Inflammatory macrophage treated with lipopolysaccharide for 4 hours (primary cell): ENCODE results near the gene B4GALNT4.
"Not testable (repeated sequence)": the region's sequence is repeated elsewhere in the genome, so short reads cannot be mapped to it uniquely, and the experiment has no call there.

ENCODE experiments used
- DNase-seq: peaks from one replicate; pipeline ENCODE4 v3.0.0-alpha.2; 2020

The B4GALNT4 gene, protein sequence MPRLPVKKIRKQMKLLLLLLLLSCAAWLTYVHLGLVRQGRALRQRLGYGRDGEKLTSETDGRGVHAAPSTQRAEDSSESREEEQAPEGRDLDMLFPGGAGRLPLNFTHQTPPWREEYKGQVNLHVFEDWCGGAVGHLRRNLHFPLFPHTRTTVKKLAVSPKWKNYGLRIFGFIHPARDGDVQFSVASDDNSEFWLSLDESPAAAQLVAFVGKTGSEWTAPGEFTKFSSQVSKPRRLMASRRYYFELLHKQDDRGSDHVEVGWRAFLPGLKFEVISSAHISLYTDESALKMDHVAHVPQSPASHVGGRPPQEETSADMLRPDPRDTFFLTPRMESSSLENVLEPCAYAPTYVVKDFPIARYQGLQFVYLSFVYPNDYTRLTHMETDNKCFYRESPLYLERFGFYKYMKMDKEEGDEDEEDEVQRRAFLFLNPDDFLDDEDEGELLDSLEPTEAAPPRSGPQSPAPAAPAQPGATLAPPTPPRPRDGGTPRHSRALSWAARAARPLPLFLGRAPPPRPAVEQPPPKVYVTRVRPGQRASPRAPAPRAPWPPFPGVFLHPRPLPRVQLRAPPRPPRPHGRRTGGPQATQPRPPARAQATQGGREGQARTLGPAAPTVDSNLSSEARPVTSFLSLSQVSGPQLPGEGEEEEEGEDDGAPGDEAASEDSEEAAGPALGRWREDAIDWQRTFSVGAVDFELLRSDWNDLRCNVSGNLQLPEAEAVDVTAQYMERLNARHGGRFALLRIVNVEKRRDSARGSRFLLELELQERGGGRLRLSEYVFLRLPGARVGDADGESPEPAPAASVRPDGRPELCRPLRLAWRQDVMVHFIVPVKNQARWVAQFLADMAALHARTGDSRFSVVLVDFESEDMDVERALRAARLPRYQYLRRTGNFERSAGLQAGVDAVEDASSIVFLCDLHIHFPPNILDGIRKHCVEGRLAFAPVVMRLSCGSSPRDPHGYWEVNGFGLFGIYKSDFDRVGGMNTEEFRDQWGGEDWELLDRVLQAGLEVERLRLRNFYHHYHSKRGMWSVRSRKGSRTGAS

DNA sequence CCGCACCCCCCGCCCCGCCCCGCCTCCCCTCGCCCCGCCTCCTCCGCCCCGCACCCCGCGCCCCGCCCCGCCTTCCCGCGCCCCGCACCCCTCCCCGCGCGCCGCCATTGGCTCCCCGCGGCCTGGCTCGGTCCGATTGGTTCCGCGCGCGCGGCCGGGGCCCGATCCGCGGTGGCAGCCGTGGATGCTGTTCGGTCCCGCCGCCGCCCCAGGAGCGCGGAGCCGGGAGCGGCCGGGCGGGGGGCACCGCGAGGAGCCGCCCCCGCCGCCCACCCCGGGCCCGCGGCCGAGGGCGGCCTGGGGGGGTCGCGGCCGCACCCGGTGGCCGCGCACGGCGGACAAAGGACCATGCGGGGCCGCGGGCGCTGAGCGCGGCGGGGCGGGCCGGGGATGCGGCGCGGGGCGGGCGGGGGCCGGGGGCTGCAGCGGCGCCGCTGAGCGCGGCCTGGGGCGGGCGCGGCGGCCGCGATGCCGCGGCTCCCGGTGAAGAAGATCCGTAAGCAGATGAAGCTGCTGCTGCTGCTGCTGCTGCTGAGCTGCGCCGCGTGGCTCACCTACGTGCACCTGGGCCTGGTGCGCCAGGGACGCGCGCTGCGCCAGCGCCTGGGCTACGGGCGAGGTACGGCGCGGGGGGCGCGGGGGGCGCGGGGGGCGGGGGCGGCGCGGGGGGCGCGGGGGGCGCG is at the start of gene B4GALNT4:
Gene B4GALNT4 (plus strand): TSS at position 164 of the 683 bp plus-strand sequence. CDS start 305 bp downstream, at position 469.
- DNase-seq: no peak

DNA sequence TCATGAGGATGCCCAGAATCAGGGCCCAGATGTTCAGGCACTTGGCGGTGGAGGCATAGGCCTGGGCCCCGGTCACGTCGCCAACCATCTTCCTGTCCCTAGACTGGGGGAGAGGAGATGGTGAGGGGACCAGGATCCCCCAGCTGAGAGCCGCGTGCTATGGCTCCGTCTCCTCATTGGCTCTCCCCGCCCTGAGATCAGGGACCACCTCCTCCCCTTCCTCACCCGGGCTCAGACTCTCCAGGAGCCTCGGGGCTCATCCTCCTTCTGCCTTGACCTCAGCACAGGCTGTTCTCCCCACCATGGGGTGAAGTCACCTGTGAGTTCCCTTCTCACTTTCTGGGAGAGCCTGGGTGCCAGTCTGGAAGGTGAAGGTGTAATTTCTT is 49.4 kb upstream of the B4GALNT4 start:
- not testable (repeated sequence) for DNase-seq

DNA sequence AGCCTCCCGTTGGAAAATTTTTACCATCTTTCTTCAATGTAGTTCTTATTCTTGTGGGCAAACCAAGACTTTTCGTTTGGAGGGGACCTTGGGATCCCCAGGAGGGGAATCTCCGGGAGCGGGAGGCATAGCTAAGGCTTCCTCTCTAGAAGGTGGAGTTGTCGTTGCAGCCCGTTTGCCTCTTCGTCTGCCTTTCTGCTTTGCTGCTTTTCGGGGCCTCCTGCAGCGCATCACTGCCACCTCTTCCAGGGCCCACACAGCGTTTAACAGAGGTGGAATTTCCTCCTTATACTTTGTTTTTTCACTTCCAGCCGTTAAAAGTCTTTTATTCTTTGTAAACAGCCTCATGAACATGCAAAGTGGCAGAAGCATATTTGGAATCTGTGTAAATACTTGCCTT is 45.1 kb upstream of the B4GALNT4 start:
- no peak for DNase-seq

DNA sequence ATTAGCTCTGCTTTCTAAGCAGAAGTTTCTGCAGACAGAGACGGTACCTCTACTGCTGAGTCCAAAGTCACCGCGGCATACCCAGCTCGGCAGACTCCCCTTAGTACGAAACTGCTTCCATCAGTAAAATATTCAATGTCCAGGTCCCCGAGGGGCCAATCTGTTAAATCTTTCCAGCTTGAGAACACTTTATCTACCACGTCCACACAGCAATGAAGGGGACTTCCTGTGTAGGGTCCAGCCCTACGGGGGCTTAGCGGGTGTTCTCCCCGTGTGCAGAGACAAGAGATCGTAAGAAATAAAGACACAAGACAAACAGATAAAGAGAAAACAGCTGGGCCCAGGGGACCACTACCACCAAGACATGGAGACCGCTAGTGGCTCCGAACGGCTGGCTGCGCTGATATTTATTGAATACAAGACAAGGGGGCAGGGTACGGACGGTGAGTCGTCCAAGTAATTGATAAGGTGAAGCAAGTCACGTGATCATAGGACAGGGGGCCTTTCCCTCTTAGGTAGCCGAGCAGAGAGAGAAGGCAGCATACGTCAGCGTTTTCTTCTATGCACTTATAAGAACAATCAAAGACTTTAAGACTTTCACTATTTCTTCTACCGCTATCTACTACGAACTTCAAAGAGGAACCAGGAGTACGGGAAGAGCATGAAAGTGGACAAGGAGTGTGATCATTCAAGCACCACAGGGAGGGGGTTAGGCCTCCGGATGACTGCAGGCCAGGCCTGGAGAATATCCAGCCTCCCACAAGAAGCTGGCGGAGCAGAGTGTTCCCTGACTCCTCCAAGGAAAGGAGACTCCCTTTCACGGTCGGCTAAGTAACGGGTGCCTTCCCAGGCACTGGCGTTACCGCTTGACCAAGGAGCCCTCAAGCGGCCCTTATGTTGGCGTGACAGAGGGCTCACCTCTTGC is 44.4 kb upstream of the B4GALNT4 start:
- DNase-seq: not testable (repeated sequence)

DNA sequence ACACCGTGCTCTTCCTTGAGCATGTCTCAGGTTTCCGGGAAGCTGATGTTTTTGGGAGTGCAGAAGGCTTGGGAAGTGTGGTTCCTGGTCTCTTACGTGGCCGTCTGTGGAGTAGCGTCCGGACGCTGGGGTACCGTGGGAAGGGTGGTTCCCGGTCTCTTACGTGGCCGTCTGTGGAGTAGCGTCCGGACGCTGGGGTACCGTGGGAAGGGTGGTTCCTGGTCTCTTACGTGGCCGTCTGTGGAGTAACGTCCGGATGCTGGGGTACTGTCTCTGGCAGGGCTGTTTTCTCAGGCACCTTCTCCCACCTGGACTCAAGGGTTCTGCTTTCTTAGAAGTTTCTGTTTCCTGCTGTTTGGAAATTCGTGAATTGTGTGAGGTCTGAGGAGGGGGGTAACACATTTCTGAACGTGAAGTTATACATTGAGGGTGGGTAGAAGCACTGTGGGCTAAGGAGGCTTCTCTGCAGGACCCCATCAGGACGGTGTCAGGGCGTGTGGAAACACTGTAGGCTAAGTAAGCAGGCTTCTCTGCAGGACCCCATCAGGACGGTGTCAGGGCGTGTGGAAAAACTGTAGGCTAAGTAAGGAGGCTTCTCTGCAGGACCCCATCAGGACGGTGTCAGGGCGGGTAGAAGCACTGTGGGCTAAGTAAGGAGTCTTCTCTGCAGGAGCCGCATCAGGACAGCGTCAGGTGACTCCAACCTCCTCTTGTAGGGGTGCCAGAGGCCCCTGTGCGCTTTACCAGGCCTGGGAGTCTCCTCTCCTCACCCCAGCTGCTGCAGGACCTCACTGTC is 43.3 kb upstream of the B4GALNT4 start:
- DNase-seq: no peak

DNA sequence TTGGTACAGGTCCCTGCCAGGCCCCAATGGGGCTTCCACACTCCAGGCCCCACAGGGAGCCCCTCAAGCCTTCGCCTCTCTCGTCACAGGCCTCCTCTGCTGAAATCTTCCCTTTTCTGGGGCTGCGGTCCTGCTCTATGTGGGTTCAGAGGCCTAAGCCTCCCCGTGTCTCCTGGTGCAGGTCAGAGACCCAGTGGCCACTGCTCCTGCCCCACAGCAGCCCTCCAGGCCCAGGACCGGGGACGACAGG is 42.8 kb upstream of the B4GALNT4 start:
- DNase-seq: no peak

DNA sequence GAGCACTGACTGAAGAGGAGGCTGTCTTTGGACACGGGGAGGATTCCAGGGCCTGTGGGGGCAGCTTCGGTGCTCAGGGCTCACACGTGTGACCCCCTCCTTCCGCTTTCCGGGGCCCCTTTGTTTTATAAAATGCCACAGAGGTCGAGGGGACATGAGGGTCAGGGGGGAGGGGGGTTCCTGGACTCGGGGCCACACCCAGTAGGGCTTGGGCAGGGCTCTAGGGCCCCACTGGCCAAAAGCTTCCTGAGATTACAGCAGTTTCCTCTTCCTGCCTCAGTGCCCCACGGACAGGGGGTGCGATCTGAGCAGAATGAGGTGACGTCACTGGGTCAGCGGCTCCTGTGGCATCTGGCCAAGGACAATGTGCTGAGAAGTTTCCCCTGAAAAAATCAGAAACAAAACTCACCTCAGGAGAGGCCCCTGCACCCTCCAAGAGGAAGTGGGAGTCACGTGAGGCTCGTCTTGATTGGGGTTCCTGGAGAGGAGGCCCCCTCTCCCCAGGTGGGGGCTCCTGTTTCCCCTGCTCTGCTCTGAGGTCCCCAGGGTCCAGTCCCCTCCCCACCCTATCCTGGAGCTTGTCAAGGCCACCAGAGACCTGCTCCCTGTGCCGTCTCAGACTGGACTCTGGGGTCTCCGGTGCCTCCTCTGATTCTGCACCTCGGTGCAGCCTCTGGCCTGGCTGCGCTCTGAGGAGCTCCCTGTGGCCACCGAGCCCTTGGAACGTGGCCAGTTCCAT is 42.3 kb upstream of the B4GALNT4 start:
- DNase-seq: peak; percentile 88

DNA sequence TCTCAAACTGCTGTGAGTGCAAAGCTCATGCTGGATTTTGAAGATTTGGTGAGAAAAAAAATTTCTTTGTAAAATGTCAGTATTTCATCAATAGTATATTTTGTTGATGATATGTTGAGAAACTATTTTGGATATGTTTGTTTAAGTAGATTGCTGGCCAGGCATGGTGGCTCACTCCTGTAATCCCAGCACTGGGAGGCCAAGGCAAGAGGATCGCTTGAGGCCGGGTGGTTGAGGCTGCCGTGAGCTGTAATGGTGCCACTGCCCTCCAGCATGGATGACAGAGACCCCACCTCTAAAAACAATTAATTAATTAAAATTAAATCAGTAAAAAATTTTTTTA is 41.7 kb upstream of the B4GALNT4 start:
- no peak for DNase-seq

DNA sequence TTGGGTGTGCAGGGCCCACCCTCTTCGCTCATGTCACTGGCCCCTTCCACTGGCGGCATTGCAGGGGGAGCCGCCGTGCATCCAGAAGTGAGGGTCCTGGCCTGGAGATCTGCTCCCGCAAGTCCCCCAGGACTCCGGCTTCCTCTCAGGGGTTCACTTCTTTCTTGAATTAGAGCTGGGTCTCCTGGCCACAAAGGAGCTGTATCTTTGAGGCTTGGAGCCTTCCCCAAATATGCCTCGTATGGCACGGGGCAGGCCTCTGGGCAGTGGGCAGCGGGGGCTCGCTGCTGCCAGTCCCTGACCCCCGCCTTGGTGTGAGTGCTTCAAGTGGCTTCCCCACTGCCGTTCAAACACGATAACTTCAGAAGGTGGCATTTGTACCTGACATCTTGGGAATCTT is 41.3 kb upstream of the B4GALNT4 start:
- DNase-seq: no peak

DNA sequence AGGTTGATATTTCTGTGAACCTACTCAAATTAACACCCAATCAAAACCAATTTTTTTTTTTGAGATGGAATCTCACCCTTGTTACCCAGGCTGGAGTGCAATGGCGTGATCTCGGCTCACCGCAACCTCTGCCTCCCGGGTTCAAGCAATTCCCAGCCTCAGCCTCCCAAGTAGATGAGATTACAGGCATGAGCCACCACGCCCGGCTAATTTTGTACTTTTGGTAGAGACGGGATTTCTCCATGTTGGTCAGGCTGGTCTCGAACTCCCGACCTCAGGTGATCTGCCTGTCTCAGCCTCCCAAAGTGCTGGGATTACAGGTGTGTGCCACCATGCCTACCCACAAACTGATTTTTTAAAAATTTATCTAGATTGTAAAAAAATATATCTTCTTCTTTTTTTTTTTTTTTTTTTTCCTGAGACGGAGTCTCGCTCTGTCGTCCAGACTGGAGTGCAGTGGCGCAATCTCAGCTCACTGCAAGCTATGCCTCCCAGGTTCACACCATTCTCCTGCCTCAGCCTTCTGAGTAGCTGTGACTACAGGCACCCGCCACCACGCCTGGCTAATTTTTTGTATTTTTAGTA is 40.7 kb upstream of the B4GALNT4 start:
- not testable (repeated sequence) for DNase-seq

DNA sequence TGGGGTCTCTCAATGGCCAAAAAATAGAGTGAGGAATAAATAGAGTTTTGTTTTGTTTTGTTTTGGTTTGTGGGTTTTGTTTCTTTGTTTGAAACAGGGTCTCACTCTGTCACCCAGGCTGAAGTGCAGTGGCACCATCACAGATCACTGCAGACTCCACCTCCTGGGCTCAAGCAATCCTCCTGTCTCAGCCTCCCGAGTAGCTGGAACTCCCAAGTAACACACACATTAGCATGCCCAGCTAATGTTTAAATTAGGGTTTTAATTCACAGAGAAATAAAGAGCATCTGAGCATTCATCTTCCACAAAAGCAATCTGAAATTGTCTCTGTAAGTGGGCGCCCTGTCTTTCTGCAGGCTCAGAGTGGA is 39.4 kb upstream of the B4GALNT4 start:
- no peak for DNase-seq

DNA sequence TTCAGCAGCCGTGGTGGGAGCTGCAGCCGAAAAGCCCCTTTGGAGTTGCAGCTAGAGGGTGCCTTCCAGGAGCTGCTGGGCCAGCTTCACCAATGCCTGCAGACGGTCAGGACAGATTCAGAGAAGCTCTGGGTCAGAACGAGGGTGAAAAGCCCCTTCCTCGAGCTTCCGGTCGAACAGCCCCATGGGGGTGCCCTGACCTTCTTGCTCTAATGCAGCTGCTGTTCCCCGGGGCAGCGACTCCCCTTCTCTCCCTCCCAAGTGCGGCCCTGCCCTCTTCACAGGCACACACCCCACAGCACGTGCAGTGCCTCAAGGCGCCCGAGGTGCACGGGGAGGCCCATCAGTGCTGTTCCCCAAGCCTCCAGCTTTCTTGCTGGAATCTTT is 39.0 kb upstream of the B4GALNT4 start:
- DNase-seq: no peak

DNA sequence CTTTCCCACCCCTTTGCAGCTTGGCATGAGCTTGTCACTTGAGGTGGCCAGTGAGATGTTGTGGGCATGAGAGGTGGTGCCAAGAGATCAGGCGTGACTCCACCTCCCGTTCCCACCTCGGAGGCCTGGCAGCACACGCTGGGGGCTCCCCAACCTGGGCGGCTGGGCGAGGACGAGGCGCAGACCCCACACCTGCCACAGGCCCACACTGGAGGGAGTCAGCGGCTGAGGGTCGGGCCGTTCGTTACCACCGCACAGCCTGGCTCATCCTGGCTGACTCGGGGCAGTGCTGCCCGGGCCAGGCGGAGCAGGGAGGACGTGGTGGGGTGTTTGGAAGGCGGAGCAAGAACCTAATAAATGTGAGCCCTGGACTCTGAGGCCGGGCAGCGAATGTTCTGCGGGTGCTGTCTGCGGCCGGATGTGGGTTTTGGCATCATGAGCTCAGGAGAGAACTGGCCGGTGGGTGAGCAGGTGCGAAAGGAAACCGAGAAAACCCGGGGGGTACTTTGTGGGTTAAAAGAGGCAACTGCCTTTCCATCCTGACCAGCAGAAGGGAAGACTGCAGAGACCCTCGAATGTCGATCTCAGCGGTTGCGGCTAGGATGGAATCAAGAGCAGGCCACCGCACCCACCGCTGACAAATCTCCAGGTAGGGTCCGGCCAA is 38.5 kb upstream of the B4GALNT4 start:
- no peak for DNase-seq

DNA sequence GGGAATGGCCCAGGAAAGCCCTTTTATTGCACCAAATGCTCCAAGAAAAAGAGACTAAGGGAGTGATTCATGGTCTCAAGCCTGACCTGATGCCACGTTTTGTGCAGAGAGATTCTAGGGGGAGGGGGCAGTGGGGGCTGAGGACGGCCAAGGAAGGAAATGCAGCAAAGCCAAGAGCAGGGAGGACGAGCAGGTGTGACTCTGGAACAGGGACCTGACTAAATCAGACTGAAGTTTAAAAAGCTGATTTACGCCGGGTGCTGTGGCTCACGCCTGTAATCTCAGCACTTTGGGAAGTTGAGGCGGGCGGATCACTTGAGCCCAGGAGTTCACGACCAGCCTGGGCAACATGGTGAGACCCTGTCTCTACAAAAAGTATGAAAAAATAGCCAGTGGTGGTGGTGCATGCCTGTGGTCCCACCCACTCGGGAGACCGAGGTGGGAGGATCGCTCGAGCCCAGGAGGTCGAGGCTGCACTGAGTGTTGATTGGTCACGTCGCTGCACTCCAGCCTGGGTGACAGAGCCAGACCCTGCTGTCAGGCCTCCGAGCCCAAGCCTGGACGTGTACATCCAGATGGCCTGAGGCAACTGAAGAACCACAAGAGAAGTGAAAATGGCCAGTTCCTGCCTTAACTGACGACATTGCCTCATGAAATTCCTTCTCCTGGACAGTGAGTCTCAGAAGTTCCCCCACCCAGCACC is 37.8 kb upstream of the B4GALNT4 start:
- DNase-seq: no peak

DNA sequence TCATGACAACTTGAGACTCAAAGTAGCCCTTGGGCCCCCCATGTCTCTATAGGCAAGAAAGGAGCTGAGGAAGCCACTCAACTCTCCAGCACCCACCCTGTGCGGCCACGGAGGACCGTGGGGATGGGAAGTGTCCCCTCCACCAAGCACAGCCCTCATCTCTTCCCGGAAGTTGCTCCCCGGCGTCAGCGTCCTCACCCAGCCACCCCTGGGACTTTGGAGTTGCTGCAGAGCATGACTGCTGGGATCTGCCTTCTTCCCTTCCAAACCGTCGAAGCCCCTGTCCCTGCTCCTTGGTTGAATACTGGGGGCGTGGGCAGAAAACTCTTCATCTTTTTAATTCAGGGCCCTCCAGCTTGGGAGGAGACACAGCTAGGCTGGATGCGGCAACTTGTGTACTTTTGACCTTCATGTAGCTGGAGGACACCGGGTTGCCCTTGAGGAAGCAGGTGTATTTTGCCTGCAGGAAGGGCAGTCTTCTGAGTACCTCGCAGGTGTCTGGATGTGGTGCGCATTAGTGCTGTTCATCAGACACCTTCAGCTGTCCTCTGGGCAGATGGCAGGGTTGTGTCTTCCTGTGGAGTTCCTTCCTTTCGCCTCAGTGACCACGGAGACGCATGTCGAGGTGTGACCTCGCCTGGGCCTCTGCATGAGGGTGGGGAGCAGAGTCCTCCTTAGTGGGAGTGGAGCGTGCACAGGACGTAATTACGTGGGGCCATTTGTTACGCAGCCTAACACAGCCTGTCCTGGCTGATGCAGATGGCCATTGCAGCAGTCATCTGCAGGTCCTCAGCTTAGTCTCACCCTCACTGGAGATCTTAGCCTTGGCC is 36.4 kb upstream of the B4GALNT4 start:
- DNase-seq: no peak

DNA sequence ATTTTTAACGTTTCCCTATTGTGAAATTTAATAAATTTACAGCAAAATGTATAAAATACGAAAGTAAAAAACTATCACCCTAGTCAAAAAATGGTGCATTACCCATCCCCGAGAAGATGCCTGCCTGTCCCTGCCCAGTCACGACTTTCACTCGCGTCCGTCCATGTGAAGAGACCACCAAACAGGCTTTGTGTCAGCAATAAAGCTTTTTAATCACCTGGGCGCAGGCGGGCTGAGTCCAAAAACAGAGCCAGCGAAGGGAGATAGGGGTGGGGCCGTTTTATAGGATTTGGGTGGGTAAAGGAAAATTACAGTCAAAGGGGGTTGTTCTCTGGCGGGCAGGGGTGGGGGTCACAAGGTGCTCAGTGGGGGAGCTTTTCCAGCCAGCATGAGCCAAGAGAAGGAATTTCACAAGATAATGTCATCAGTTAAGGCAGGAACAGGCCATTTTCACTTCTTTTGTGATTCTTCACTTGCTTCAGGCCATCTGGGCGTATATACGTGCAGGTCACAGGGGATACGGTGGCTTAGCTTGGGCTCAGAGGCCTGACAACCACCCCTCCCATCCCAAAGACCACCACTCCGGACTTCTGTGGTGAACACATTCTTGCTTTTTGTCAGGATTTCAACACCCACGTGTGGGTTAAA is 35.6 kb upstream of the B4GALNT4 start:
- not testable (repeated sequence) for DNase-seq

DNA sequence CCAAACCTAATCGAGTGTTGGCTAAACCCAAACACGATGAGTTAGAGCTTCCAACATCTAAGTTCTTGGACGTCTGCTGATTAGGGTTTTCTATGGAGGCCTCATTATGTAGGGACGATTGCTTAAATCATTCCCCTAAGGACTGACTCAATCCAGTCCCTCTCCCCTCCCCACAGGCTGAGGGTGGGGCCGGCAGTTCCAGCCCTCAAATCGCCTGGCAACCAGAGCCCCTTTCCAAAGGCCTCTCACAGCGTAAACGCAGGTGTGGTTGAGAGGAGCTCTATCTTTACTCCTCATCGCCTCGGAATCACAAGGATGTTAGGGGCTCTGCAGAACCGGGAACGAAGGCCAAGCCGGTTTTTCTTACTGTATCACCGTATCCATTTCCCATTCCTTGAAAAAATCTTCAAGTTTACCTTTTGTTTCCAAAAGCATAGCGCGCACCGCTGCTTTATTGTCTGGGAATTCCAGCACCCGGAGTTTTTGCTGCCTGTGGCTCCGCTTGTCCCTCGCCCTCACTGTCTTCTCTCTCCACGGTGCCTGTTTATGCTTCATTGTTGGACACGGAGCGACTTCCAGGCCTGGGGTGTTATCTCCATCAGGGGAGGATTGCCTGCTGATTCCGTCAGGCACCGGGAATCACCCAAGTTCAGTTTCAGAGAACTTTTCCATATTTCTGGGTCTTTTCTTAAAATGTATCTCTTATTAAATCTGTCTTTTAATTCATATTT is 34.9 kb upstream of the B4GALNT4 start:
- no peak for DNase-seq
